Bronchial epithelial cell (primary cell): Measurements from ENCODE around the gene IFITM5. TPM values are rescaled to one million over a fixed set of nuclear protein-coding genes. Genes with fewer than 3 reads are reported as not detected.

Source experiments
- DNase-seq: peaks from one replicate; pipeline ENCODE4 v3.0.0-alpha.2; 2010; ENCODE audit warnings: low read depth
- FAIRE-seq: peaks from 2 replicates; lab custom pipeline; 2011; peaks lifted over from hg19 to GRCh38; lab: Jason Lieb, UNC
- H3K27me3 ChIP-seq: 2 replicates; pipeline ENCODE4 v1.5.1; 2011; ENCODE audit warnings: low read length; ENCODE audit not compliant: control insufficient read depth, insufficient read depth
- H3K36me3 ChIP-seq: 2 replicates; pipeline ENCODE4 v1.5.1; 2011; ENCODE audit warnings: low read length; ENCODE audit not compliant: control insufficient read depth, insufficient read depth
- H3K4me3 ChIP-seq: 2 replicates; pipeline ENCODE4 v1.5.1; 2011; ENCODE audit warnings: mild to moderate bottlenecking, low read depth, low read length, control low read depth
- CTCF ChIP-seq: IDR thresholded peaks from 2 replicates; pipeline ENCODE4 v1.5.1; 2011; ENCODE audit warnings: mild to moderate bottlenecking, moderate library complexity, low read length, control low read depth, inconsistent platforms; ENCODE audit not compliant: insufficient read depth, severe bottlenecking
- total RNA-seq: library from RNA; depleted of rRNA; stranded (reverse); fragments of >200 nt; gene quantifications from 2 replicates; pipeline ENCODE4 v1.2.1, GENCODE V29; 2014

Gene IFITM5
- total RNA-seq, 1 donor from 2014 or later = not detected

DNA sequence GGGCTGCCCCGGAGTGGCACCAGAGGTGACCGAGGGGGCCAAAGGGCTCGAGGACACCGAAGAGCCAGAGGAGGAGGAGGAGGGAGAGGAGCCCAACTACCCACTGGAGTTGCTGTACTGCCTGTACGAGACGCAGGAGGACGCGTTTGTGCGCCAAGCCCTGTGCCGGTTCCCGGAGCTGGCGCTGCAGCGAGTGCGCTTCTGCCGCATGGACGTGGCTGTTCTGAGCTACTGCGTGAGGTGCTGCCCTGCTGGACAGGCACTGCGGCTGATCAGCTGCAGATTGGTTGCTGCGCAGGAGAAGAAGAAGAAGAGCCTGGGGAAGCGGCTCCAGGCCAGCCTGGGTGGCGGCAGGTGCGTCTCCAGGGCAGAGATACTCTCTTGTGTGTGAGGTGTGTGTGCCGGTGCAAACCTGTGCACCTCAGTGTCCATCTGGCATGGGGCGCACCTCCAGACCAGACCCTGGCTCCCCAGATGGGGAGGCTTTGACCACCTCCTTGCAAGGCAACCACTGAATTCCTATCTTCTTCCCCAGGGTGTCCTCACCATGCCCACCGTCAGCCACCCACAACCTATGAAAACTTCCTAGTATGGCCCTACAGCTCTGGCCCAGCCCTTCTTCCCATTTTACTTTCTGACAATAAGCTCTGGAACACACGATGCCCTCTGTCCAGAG, 17.7 kb downstream of the IFITM5 start:
- no peak overlapping the region for H3K4me3 ChIP-seq
- no peak for TF ChIP-seq CTCF
- DNase-seq = no peak
- peaks cover 37% of the 10 kb centered on the region for H3K27me3 ChIP-seq
- no peaks in the 10 kb centered on the region for H3K36me3 ChIP-seq
- no peak for FAIRE-seq

GRCh38 chr11:280706-281485, 18.4 kb downstream of the IFITM5 start:
- no peak for FAIRE-seq
- Histone ChIP-seq H3K4me3 (no peak overlapping the region), H3K36me3 (no peaks in the 10 kb centered on the region), H3K27me3 (peaks cover 37% of the 10 kb centered on the region)
- no peak for TF ChIP-seq CTCF
- no peak for DNase-seq

DNA sequence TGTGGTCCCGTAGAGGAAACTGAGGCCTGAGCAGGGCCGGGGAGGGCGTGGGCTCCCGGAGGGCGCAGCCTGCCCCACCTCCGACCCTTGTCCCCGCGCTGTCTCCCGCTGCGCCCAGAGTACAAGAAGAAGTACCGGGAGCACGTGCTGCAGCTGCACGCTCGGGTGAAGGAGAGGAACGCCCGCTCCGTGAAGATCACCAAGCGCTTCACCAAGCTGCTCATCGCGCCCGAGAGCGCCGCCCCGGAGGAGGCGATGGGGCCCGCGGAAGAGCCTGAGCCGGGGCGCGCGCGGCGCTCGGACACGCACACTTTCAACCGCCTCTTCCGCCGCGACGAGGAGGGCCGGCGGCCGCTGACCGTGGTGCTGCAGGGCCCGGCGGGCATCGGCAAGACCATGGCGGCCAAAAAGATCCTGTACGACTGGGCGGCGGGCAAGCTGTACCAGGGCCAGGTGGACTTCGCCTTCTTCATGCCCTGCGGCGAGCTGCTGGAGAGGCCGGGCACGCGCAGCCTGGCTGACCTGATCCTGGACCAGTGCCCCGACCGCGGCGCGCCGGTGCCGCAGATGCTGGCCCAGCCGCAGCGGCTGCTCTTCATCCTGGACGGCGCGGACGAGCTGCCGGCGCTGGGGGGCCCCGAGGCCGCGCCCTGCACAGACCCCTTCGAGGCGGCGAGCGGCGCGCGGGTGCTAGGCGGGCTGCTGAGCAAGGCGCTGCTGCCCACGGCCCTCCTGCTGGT, 19.2 kb downstream of the IFITM5 start:
- DNase-seq = no peak
- H3K4me3 ChIP-seq = no peak overlapping the region

GRCh38 chr11:279040-279965, 20.0 kb downstream of the IFITM5 start:
- H3K4me3 ChIP-seq = no peak overlapping the region
- FAIRE-seq (no peak), DNase-seq (no peak)
- TF ChIP-seq CTCF = no peak
- peaks cover 37% of the 10 kb centered on the region for H3K27me3 ChIP-seq
- H3K36me3 ChIP-seq = no peaks in the 10 kb centered on the region

More for the DNA sequence above, 19.2 kb downstream of the IFITM5 start:
- no peak for FAIRE-seq
- Histone ChIP-seq H3K36me3 (no peaks in the 10 kb centered on the region), H3K27me3 (peaks cover 37% of the 10 kb centered on the region)
- TF ChIP-seq CTCF = no peak
